Endothelial cell of umbilical vein (primary cell): ENCODE measurements around the gene MOK. TPM values are rescaled to one million over a fixed set of nuclear protein-coding genes. Genes with fewer than 3 reads are reported as not detected.

Experiments
- BruUV-seq: library from RNA; stranded (reverse); fragments of 400-500 nt; replicated peaks from 2 replicates; lab custom pipeline; 2021; lab: Mats Ljungman, UMichigan
- CTCF ChIA-PET: fragments of 300-600, 350-600 bp; sonication (Branson Sonifier 250); formaldehyde crosslinking; loops from one replicate; lab custom pipeline; 2021; ENCODE audit warnings: antibody characterized with exemption, inconsistent platforms; lab: Charles Lee
- POLR2A ChIA-PET: fragments of 300-600, 350-600 bp; sonication (Branson Sonifier 250); formaldehyde crosslinking; loops from one replicate; lab custom pipeline; 2021; ENCODE audit warnings: antibody characterized with exemption, inconsistent platforms; lab: Charles Lee
- DNase-seq: peaks from one replicate; pipeline ENCODE4 v3.0.0-alpha.2; 2011; ENCODE audit warnings: low read depth, low spot score
- FAIRE-seq: peaks from 2 replicates; lab custom pipeline; 2011; peaks lifted over from hg19 to GRCh38; lab: Jason Lieb, UNC
- H2AFZ ChIP-seq: 2 replicates; pipeline ENCODE4 v1.6.0; 2012; ENCODE audit warnings: low read depth, low read length, control low read depth, inconsistent platforms
- H3K27ac ChIP-seq: 2 replicates; pipeline ENCODE4 v1.5.1; 2011; ENCODE audit warnings: low read depth, mild to moderate bottlenecking, control low read depth, low read length, moderate library complexity; ENCODE audit not compliant: insufficient read depth
- H3K27me3 ChIP-seq, 2 experiments: 2 replicates each; pipeline versions ENCODE4 v1.6.0 to v1.6.1; 2011; ENCODE audit warnings: low read length in 2 of 2, mixed read lengths in 1 of 2; ENCODE audit not compliant: control insufficient read depth in 2 of 2, insufficient read depth in 2 of 2
- H3K36me3 ChIP-seq, 2 experiments: 2 replicates in 1 of 2; 3 replicates in 1 of 2; pipeline ENCODE4 v1.5.1; 2011; ENCODE audit warnings: low read length in 2 of 2, mild to moderate bottlenecking in 1 of 2, moderate library complexity in 1 of 2; ENCODE audit not compliant: control insufficient read depth in 2 of 2, insufficient read depth in 2 of 2; ENCODE audit errors: extremely low read depth in 1 of 2
- H3K4me1 ChIP-seq: 3 replicates; pipeline ENCODE4 v1.5.1; 2011; ENCODE audit warnings: mild to moderate bottlenecking, low read length; ENCODE audit not compliant: control insufficient read depth, insufficient read depth; ENCODE audit errors: extremely low read depth
- H3K4me2 ChIP-seq: 2 replicates; pipeline ENCODE4 v1.6.1; 2011; ENCODE audit warnings: low read length, control low read depth, mixed read lengths; ENCODE audit not compliant: insufficient read depth
- H3K4me3 ChIP-seq, 3 experiments: fragments of 200-600 bp in 1 of 3; sonication (generic), shearing (Covaris generic) in 1 of 3; replicated peaks in 1 of 3; 2 replicates each; pipeline ENCODE4 v1.5.1; 2011 to 2016; ENCODE audit warnings: control low read depth in 3 of 3, low read length in 3 of 3, mild to moderate bottlenecking in 2 of 3, inconsistent platforms in 1 of 3, low read depth in 1 of 3, moderate library complexity in 1 of 3; ENCODE audit not compliant: insufficient read depth in 1 of 3
- H3K79me2 ChIP-seq: 2 replicates; pipeline ENCODE4 v1.6.0; 2012; ENCODE audit warnings: low read length, inconsistent platforms; ENCODE audit not compliant: control insufficient read depth, insufficient read depth
- H3K9ac ChIP-seq: replicated peaks from 2 replicates; pipeline ENCODE3; 2011; ENCODE audit warnings: low read length, control low read depth; ENCODE audit not compliant: insufficient read depth; ENCODE audit errors: extremely low read depth
- H3K9me1 ChIP-seq: replicated peaks from 3 replicates; pipeline ENCODE4 v1.6.0; 2011; ENCODE audit warnings: mild to moderate bottlenecking, low read length; ENCODE audit not compliant: control insufficient read depth, insufficient read depth; ENCODE audit errors: extremely low read depth
- H3K9me3 ChIP-seq: replicated peaks from 2 replicates; pipeline ENCODE4 v1.5.1; 2012; ENCODE audit warnings: low read length, inconsistent platforms; ENCODE audit not compliant: control insufficient read depth, insufficient read depth
- H4K20me1 ChIP-seq: replicated peaks from 2 replicates; pipeline ENCODE3; 2011; ENCODE audit warnings: mild to moderate bottlenecking, low read length; ENCODE audit not compliant: control insufficient read depth, insufficient read depth; ENCODE audit errors: extremely low read depth
- CTCF ChIP-seq, 2 donors: IDR thresholded peaks; 1 replicate in 1 of 2; 2 replicates in 1 of 2; pipeline ENCODE4 v1.5.1; 2011; ENCODE audit warnings: low read length in 2 of 2, mild to moderate bottlenecking in 2 of 2, moderate library complexity in 2 of 2, control low read depth in 1 of 2, inconsistent platforms in 1 of 2, low read depth in 1 of 2; ENCODE audit not compliant: insufficient read depth in 1 of 2; ENCODE audit errors: extremely low read depth in 1 of 2
- EZH2 ChIP-seq: IDR thresholded peaks from 2 replicates; pipeline ENCODE4 v1.6.1; 2012; ENCODE audit warnings: borderline replicate concordance, low read depth, mild to moderate bottlenecking, moderate library complexity, low read length, inconsistent platforms; ENCODE audit not compliant: severe bottlenecking
- FOS ChIP-seq: IDR thresholded peaks from 2 replicates; pipeline ENCODE4 v1.6.1; 2011; ENCODE audit warnings: mild to moderate bottlenecking, low read length, moderate library complexity, borderline replicate concordance; ENCODE audit not compliant: insufficient read depth
- GATA2 ChIP-seq: IDR thresholded peaks from 2 replicates; pipeline ENCODE4 v1.7.0; 2011; ENCODE audit warnings: low read depth, mild to moderate bottlenecking, moderate library complexity, mixed read lengths, low read length; ENCODE audit not compliant: insufficient read length, insufficient read depth
- JUN ChIP-seq: IDR thresholded peaks from 2 replicates; pipeline ENCODE4 v1.6.1; 2011; ENCODE audit warnings: borderline replicate concordance, low read depth; ENCODE audit not compliant: insufficient read length, insufficient read depth
- MAX ChIP-seq: IDR thresholded peaks from 2 replicates; pipeline ENCODE4 v1.6.1; 2011; ENCODE audit not compliant: insufficient read depth, insufficient read length
- MYC ChIP-seq: IDR thresholded peaks from one replicate; pipeline ENCODE4 v1.6.1; 2011; ENCODE audit warnings: mild to moderate bottlenecking, low read depth, low read length
- POLR2A ChIP-seq: IDR thresholded peaks from 2 replicates; pipeline ENCODE4 v1.6.1; 2012; ENCODE audit warnings: low read depth, mild to moderate bottlenecking, control low read depth, low read length
- POLR2AphosphoS5 ChIP-seq: IDR thresholded peaks from 2 replicates; pipeline ENCODE4 v1.6.1; 2012; ENCODE audit warnings: low read depth, mild to moderate bottlenecking, control low read depth, low read length, moderate library complexity; ENCODE audit not compliant: insufficient read depth
- dilution Hi-C: fragments of 300-500 bp; cut with MboI; formaldehyde crosslinking; loops from one replicate; pipeline ENCODE4 v1.15.0; 2019; ENCODE audit warnings: low sequenced_read_pairs; ENCODE audit not compliant: extremely low pct_ligation_motif_present
- intact Hi-C: fragments of 100-400 bp; cut with micrococcal nuclease; formaldehyde crosslinking; loops from one replicate; pipeline ENCODE4 v1.10.0; 2022
- polyA plus RNA-seq, 4 experiments: library from polyadenylated mRNA; depleted of rRNA in 3 of 4; stranded (reverse) in 3 of 4; unstranded in 1 of 4; fragments of >200 nt; gene quantifications; 2 replicates each; pipeline versions ENCODE4 v1.2.1 to v1.2.3, GENCODE V29; 2011 to 2012; ENCODE audit warnings: missing spikeins in 1 of 4
- total RNA-seq: library from RNA; stranded (reverse); gene quantifications from 2 replicates; pipeline ENCODE4 v1.2.3, GENCODE V29; 2021

MOK gene
- total and polyA plus RNA-seq, 2 donors (not counting 3 experiments of a cell fraction or from before 2014, with no cell fraction given) = 6.1 to 8.6 TPM

- dilution Hi-C loops (no loop called here), intact Hi-C loops (no loop called here)
- CTCF ChIA-PET = no interaction called here
- Histone ChIP-seq H4K20me1 (no peaks in the 10 kb centered on the region), H3K4me2 (no peak overlapping the region), H3K36me3 (no peaks in the 10 kb centered on the region), H3K9me3 (no peaks in the 10 kb centered on the region), H2AFZ (no peak overlapping the region), H3K79me2 (no peaks in the 10 kb centered on the region), H3K4me1 (peaks cover 8% of the 10 kb centered on the region), H3K4me3 (no peak overlapping the region), H3K9me1 (no peaks in the 10 kb centered on the region), H3K9ac (no peak overlapping the region), H3K27me3 (no peaks in the 10 kb centered on the region), H3K27ac (no peak overlapping the region)
- TF ChIP-seq MYC = no peak
- TF ChIP-seq FOS = no peak
- POLR2A ChIA-PET = no interaction called here
- DNase-seq (no peak), FAIRE-seq (no peak)
- no TSS peak for BruUV-seq
These were observed 82.2 kb downstream of the MOK start for GRCh38 chr14:102222751-102223150.

GRCh38 chr14:102222009-102222575, 82.9 kb downstream of the MOK start:
- Histone ChIP-seq H3K36me3 (no peaks in the 10 kb centered on the region), H3K79me2 (no peaks in the 10 kb centered on the region), H3K4me3 (no peak overlapping the region), H3K4me2 (no peak overlapping the region), H3K27ac (no peak overlapping the region), H3K9me1 (no peaks in the 10 kb centered on the region), H2AFZ (no peak overlapping the region), H3K9ac (no peak overlapping the region), H4K20me1 (no peaks in the 10 kb centered on the region), H3K27me3 (no peaks in the 10 kb centered on the region), H3K9me3 (no peaks in the 10 kb centered on the region), H3K4me1 (peaks cover 8% of the 10 kb centered on the region)
- ChIA-PET CTCF (interaction anchor here (1.1 to 1.2 kb wide), 2 partner anchors 43 to 92 kb away, joined by 3 to 5 read pairs; no protein-coding TSS in a partner anchor), POLR2A (no interaction called here)
- TF ChIP-seq MAX (no peak), CTCF (IDR thresholded peaks at IDR 0.05; ENCODE audit: extremely low read depth in 1 of 2, insufficient read depth in 1 of 2, low read depth in 1 of 2, low read length in 2 of 2) (no peak), GATA2 (no peak), MYC (no peak), POLR2A (no peak), POLR2AphosphoS5 (no peak), FOS (no peak), JUN (no peak), EZH2 (no peak)
- DNase-seq (no peak), FAIRE-seq (no peak)
- intact Hi-C loops (no loop called here), dilution Hi-C loops (no loop called here)
- BruUV-seq = no TSS peak
